Endothelial cell of umbilical vein (primary cell): ENCODE results near the gene PCDHA7.
A peak's percentile ranks its signal among the peaks of the same experiment; 100 is the strongest.

ENCODE experiments used
- CTCF ChIP-seq, 2 donors: IDR thresholded peaks; 1 replicate in 1 of 2; 2 replicates in 1 of 2; pipeline ENCODE4 v1.5.1; 2011; ENCODE audit warnings: low read length in 2 of 2, mild to moderate bottlenecking in 2 of 2, moderate library complexity in 2 of 2, control low read depth in 1 of 2, inconsistent platforms in 1 of 2, low read depth in 1 of 2; ENCODE audit not compliant: insufficient read depth in 1 of 2; ENCODE audit errors: extremely low read depth in 1 of 2
- EZH2 ChIP-seq: IDR thresholded peaks from 2 replicates; pipeline ENCODE4 v1.6.1; 2012; ENCODE audit warnings: borderline replicate concordance, low read depth, mild to moderate bottlenecking, moderate library complexity, low read length, inconsistent platforms; ENCODE audit not compliant: severe bottlenecking
- FOS ChIP-seq: IDR thresholded peaks from 2 replicates; pipeline ENCODE4 v1.6.1; 2011; ENCODE audit warnings: mild to moderate bottlenecking, low read length, moderate library complexity, borderline replicate concordance; ENCODE audit not compliant: insufficient read depth
- JUN ChIP-seq: IDR thresholded peaks from 2 replicates; pipeline ENCODE4 v1.6.1; 2011; ENCODE audit warnings: borderline replicate concordance, low read depth; ENCODE audit not compliant: insufficient read length, insufficient read depth
- MAX ChIP-seq: IDR thresholded peaks from 2 replicates; pipeline ENCODE4 v1.6.1; 2011; ENCODE audit not compliant: insufficient read depth, insufficient read length
- POLR2A ChIP-seq: IDR thresholded peaks from 2 replicates; pipeline ENCODE4 v1.6.1; 2012; ENCODE audit warnings: low read depth, mild to moderate bottlenecking, control low read depth, low read length
- POLR2AphosphoS5 ChIP-seq: IDR thresholded peaks from 2 replicates; pipeline ENCODE4 v1.6.1; 2012; ENCODE audit warnings: low read depth, mild to moderate bottlenecking, control low read depth, low read length, moderate library complexity; ENCODE audit not compliant: insufficient read depth

GRCh38 chr5:140881889-140882590, 48.0 kb downstream of the PCDHA7 start, which contains the start of gene PCDHA13:
- peak; percentile 11 to 37 for TF ChIP-seq CTCF (IDR thresholded peaks at IDR 0.05; ENCODE audit: extremely low read depth in 1 of 2, insufficient read depth in 1 of 2, low read depth in 1 of 2, low read length in 2 of 2)
- no peak for TF ChIP-seq POLR2A
- TF ChIP-seq POLR2AphosphoS5, result no peak
- TF ChIP-seq JUN, result peak; percentile 16
- no peak for TF ChIP-seq FOS
- no peak for TF ChIP-seq MAX
- no peak for TF ChIP-seq EZH2
